ENCODE results near the gene PANX1.
A peak's percentile ranks its signal among the peaks of the same experiment; 100 is the strongest.

The PANX1 gene

DNA sequence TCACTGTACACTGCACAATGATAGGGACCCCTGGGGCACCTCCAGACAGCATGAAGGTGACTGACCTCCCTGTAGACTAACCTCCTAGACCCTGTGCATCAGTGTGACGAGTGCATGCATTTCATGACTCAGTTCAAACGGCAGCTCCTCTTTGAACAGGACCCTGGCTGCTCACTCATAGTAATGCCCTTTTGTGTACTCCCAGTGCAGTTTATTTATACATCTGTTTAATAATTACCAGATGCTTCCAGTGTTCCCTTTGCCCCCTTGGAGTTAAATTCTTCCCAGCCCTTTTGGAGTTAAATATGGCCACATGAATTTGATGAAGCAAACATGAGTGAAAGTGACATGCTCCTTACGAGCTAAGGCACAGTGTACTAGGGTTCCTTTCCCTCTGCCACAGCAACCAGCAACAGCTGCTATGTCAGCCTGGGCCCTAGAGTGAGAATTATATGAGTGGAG lies 72.4 kb downstream of the PANX1 start:
- H3K36me3 Mint-ChIP-seq (ENCODE audit: low read depth), result no peaks in the 10 kb centered on the region
- H3K27ac Mint-ChIP-seq, result no peak overlapping the region
- no peaks in the 10 kb centered on the region for H3K4me1 Mint-ChIP-seq
- H3K4me3 Mint-ChIP-seq, result no peak overlapping the region
- no peak for DNase-seq
- H3K27me3 Mint-ChIP-seq, result no peaks in the 10 kb centered on the region
- peak; percentile 24 for ATAC-seq
- H3K9me3 Mint-ChIP-seq, result no peaks in the 10 kb centered on the region

DNA sequence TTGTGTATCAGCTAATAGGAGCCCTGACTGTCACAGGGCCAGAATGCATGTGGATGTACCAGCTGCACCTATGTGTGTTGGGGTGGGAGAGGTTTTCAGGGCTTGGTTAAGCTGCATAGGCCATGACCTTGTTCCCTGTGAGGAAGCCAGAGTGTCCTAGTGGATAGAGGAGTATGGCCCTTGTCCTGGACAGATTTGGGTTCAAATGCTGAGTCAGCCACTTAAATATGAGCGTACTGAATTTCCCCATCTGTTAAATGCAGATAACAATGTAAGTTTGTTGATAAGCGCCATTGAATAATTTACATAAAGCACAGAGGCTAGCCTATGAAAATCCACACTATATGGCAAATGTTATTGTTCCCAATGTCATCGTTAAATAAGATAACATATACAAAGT lies 74.4 kb downstream of the PANX1 start:
- H3K4me1 Mint-ChIP-seq, result no peaks in the 10 kb centered on the region
- H3K27ac Mint-ChIP-seq, result no peak overlapping the region
- DNase-seq (no peak), ATAC-seq (no peak)
- H3K36me3 Mint-ChIP-seq (ENCODE audit: low read depth), result no peaks in the 10 kb centered on the region
- no peaks in the 10 kb centered on the region for H3K9me3 Mint-ChIP-seq
- H3K4me3 Mint-ChIP-seq, result no peak overlapping the region
- H3K27me3 Mint-ChIP-seq, result peaks cover 2% of the 10 kb centered on the region

DNA sequence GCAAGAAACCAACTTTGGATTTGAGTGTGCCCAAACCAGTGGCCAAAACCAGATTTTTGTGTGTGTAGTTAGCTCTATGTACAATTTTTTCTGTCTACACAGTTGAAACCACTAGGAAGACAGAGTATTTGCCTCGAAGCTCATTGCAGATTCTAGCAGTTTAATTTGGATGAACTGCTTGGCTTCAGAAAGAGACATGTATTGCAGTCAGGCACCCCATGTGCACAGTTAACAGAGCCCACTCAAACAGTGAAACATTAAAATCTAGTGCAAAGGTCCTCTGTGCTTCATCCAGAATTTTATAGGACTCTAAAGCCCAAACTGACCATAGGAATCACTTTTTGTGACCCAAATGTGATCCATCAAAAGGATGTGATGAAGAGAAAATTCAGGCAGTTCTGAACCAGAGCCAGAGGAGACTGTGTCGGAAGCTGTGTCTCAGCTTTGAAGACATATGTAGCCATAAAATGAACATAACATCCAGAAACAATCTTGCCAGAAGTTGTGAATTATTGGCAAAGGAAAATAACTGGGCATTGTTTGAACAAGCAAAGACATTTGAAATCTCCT lies 82.7 kb downstream of the PANX1 start:
- DNase-seq, result no peak
- Mint-ChIP-seq H3K27me3 (peaks cover 6% of the 10 kb centered on the region), H3K9me3 (peaks cover 7% of the 10 kb centered on the region), H3K4me1 (no peaks in the 10 kb centered on the region), H3K27ac (no peak overlapping the region), H3K36me3 (ENCODE audit: low read depth) (no peaks in the 10 kb centered on the region), H3K4me3 (no peak overlapping the region)
- no peak for ATAC-seq

- no peaks in the 10 kb centered on the region for H3K4me1 Mint-ChIP-seq
- no peak for ATAC-seq
- peaks cover 7% of the 10 kb centered on the region for H3K9me3 Mint-ChIP-seq
- no peak for DNase-seq
- H3K4me3 Mint-ChIP-seq, result no peak overlapping the region
- H3K36me3 Mint-ChIP-seq (ENCODE audit: low read depth), result no peaks in the 10 kb centered on the region
- no peak overlapping the region for H3K27ac Mint-ChIP-seq
- peaks cover 4% of the 10 kb centered on the region for H3K27me3 Mint-ChIP-seq
Measured at GRCh38 chr11:94212898-94213297, 84.3 kb downstream of the PANX1 start.

DNA sequence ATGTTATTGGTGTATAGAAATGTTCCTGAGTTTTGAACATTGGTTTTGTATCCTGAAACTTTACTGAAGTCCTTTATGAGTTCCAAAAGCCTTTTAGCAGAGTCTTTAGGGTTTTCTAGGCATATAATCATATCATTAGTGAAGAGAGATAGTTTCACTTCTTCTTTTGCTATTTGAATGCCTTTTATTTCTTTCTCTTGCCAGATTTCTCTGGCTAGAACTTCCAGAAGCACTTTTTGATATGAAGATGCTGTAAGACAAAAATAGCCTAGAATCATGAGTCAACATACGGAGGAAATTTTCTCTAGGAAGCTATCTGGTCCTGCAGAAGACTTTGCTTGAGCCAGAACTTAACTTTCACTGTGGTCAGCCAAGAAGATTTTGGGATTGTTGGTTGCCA lies 89.1 kb downstream of the PANX1 start:
- H3K27ac Mint-ChIP-seq, result no peak overlapping the region
- H3K36me3 Mint-ChIP-seq (ENCODE audit: low read depth), result peaks cover 6% of the 10 kb centered on the region
- H3K4me1 Mint-ChIP-seq, result no peaks in the 10 kb centered on the region
- ATAC-seq, result no peak
- H3K9me3 Mint-ChIP-seq, result peaks cover 32% of the 10 kb centered on the region
- H3K4me3 Mint-ChIP-seq, result no peak overlapping the region
- DNase-seq, result no peak
- H3K27me3 Mint-ChIP-seq, result peaks cover 2% of the 10 kb centered on the region

DNA sequence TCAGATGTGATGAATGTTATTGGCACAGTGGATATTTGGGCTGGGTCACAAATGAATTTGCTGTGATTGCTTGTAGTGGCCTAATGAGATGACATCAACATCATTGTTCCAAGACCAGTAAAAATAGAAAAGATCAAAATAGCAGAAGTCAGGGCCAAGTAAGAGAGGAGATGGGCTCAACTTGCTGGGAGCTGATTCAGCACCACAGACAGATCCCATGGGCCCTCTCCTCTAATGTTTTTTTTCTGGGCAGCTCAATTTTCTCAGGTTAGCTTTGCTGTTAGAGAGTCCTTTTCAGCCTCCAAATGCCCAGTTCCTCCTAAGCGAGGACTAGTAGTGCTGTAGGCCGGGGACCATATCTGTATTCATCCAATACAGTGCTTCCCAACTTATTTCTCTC lies 89.7 kb downstream of the PANX1 start:
- no peak for DNase-seq
- Mint-ChIP-seq H3K36me3 (ENCODE audit: low read depth) (peaks cover 6% of the 10 kb centered on the region), H3K9me3 (peaks cover 32% of the 10 kb centered on the region), H3K4me1 (no peaks in the 10 kb centered on the region), H3K4me3 (no peak overlapping the region), H3K27ac (no peak overlapping the region), H3K27me3 (peaks cover under 1% of the 10 kb centered on the region)
- no peak for ATAC-seq

DNA sequence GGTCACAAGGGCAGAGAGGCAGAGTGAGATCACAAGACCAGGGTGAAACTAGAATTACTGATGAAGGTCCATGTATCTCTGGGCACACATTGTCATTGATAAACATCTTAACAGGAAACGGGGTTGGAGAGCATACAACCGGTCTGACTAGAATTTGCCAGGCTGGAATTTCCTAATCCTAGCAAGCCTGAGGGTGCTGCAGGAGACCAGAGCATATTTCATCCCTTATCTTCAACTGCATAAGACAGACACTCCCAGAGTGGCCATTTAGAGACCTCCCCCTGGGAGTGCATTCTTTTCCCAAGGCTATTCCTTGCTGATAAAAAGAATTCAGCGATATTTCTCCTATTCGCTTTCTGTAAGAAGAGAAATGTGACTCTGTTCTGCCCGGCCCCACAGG lies 91.1 kb downstream of the PANX1 start:
- H3K27ac Mint-ChIP-seq, result no peak overlapping the region
- H3K9me3 Mint-ChIP-seq, result peaks cover 32% of the 10 kb centered on the region
- H3K27me3 Mint-ChIP-seq, result no peaks in the 10 kb centered on the region
- no peak for ATAC-seq
- H3K4me3 Mint-ChIP-seq, result no peak overlapping the region
- DNase-seq, result no peak
- peaks cover 6% of the 10 kb centered on the region for H3K36me3 Mint-ChIP-seq (ENCODE audit: low read depth)
- H3K4me1 Mint-ChIP-seq, result no peaks in the 10 kb centered on the region

DNA sequence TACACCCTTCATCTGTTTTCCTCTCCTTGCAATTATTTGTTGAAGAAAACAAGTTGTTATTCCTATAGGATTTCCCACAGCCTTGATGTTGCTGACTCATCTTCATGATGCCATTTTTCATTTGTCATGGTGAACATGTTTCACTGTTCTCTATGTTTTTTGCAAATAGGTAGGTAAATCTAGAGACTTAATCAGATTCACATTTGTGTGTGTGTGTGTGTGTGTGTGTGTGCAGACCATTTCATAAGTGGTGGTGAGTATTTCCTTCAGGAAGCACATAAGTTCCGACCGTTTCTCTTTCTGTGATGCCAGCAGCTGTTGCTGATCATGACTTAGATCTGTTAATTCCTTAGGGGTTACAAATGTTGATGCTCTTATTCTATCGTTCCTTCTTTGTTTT lies 95.4 kb downstream of the PANX1 start:
- Mint-ChIP-seq H3K36me3 (ENCODE audit: low read depth) (peaks cover 6% of the 10 kb centered on the region), H3K27me3 (no peaks in the 10 kb centered on the region), H3K9me3 (peaks cover 25% of the 10 kb centered on the region), H3K4me1 (no peaks in the 10 kb centered on the region), H3K27ac (no peak overlapping the region), H3K4me3 (no peak overlapping the region)
- DNase-seq, result no peak
- no peak for ATAC-seq
